Measurements from ENCODE around the gene CYP4F22. TPM values are rescaled to one million over a fixed set of nuclear protein-coding genes. Genes with fewer than 3 reads are reported as not detected.
"Not testable (repeated sequence)": the region's sequence is repeated elsewhere in the genome, so short reads cannot be mapped to it uniquely, and the experiment has no call there.

CYP4F22 gene
- total and polyA plus RNA-seq, 9 of the 15 experiments (the other 6 are each of a cell fraction or from before 2014, with no cell fraction given): not detected

- in situ Hi-C loops (cut with MboI); BruUV-seq (replicated peaks); DNase-seq (ENCODE audit: extremely low read depth in 1 of 4, low spot score in 3 of 4); H4K20me1 ChIP-seq (replicated peaks; ENCODE audit: control insufficient read depth, insufficient read depth, low read length); H2AFZ ChIP-seq (ENCODE audit: low read depth, low read length); intact Hi-C loops (cut with micrococcal nuclease); ATAC-seq; H3K9me3 ChIP-seq (replicated peaks; ENCODE audit: control insufficient read depth, insufficient read depth, low read depth, low read length); H3K9me1 ChIP-seq (ENCODE audit: control insufficient read depth, insufficient read depth, low read length); H3K27ac ChIP-seq (ENCODE audit: extremely low read depth, low read depth, low read length); H3K36me3 ChIP-seq (ENCODE audit: control insufficient read depth, insufficient read depth, low read length); FAIRE-seq; H3K79me2 ChIP-seq (ENCODE audit: control insufficient read depth, insufficient read depth, low read length); H3K4me2 ChIP-seq (ENCODE audit: insufficient read depth, low read length); CTCF ChIA-PET (ENCODE audit: low intra/inter-chr PET ratio); H3K4me3 ChIP-seq; H3K9ac ChIP-seq (ENCODE audit: insufficient read depth in 1 of 2, low read depth in 2 of 2, low read length in 2 of 2): not testable (repeated sequence)
- POLR2A ChIA-PET: interaction anchor here (0.7 kb wide), 1 partner anchor 1267 kb away, joined by 3 read pairs; no protein-coding TSS in a partner anchor
- 2% methylated on average over 4 of the region's 4 CpGs for WGBS (ENCODE audit: insufficient coverage, low coverage, missing lambda C conversion rate)
- Histone ChIP-seq H3K27me3 (ENCODE audit: control insufficient read depth in 2 of 2, insufficient read depth in 2 of 2, low read length in 2 of 2) (peaks cover 7 to 30% of the 10 kb centered on the region in 2 experiments; a peak in 4 of 5 replicates), H3K4me1 (replicated peaks in 1 of 2; ENCODE audit: control insufficient read depth in 2 of 2, insufficient read depth in 2 of 2, low read length in 2 of 2) (peaks cover 0 to 16% of the 10 kb centered on the region in 2 experiments; a peak in 2 of 5 replicates)
These were observed 34.5 kb upstream of the CYP4F22 start for GRCh38 chr19:15473821-15474220.

- Histone ChIP-seq H2AFZ (ENCODE audit: low read depth, low read length) (no peak overlapping the region), H3K36me3 (ENCODE audit: control insufficient read depth, insufficient read depth, low read length) (no peaks in the 10 kb centered on the region), H3K9me3 (replicated peaks; ENCODE audit: control insufficient read depth, insufficient read depth, low read depth, low read length) (no peaks in the 10 kb centered on the region), H3K27ac (ENCODE audit: extremely low read depth, low read depth, low read length) (no peak overlapping the region), H3K4me3 (no peak overlapping the region), H4K20me1 (replicated peaks; ENCODE audit: control insufficient read depth, insufficient read depth, low read length) (no peaks in the 10 kb centered on the region; the same call in 1 of the 2 replicates), H3K9ac (ENCODE audit: insufficient read depth in 1 of 2, low read depth in 2 of 2, low read length in 2 of 2) (no peak overlapping the region), H3K4me2 (ENCODE audit: insufficient read depth, low read length) (no peak overlapping the region), H3K79me2 (ENCODE audit: control insufficient read depth, insufficient read depth, low read length) (no peaks in the 10 kb centered on the region), H3K27me3 (ENCODE audit: control insufficient read depth in 2 of 2, insufficient read depth in 2 of 2, low read length in 2 of 2) (peaks cover 7 to 24% of the 10 kb centered on the region in 2 experiments; a peak in 4 of 5 replicates), H3K9me1 (ENCODE audit: control insufficient read depth, insufficient read depth, low read length) (no peaks in the 10 kb centered on the region), H3K4me1 (replicated peaks in 1 of 2; ENCODE audit: control insufficient read depth in 2 of 2, insufficient read depth in 2 of 2, low read length in 2 of 2) (peaks cover 0 to 8% of the 10 kb centered on the region in 2 experiments; a peak in 2 of 5 replicates)
- POLR2A ChIA-PET: interaction anchor here (0.6 kb wide), 2 partner anchors 8 to 67 kb away, joined by 3 to 4 read pairs; no protein-coding TSS in a partner anchor
- no TSS peak for BruUV-seq (replicated peaks)
- FAIRE-seq (no peak), ATAC-seq (no peak), DNase-seq (ENCODE audit: extremely low read depth in 1 of 4, low spot score in 3 of 4) (no peak)
- intact Hi-C loops (cut with micrococcal nuclease): no loop called here
- WGBS (ENCODE audit: insufficient coverage, low coverage, missing lambda C conversion rate): 0% methylated on average over 4 of the region's 4 CpGs
- CTCF ChIA-PET (ENCODE audit: low intra/inter-chr PET ratio): no interaction called here
- in situ Hi-C loops (cut with MboI): no loop called here
- TF ChIP-seq DEAF1 (CRISPR knock-in tag; IDR thresholded peaks at IDR 0.05): no peak
- no peak for TF ChIP-seq TRIM25 (IDR thresholded peaks at IDR 0.05; ENCODE audit: borderline replicate concordance)
- no peak for TF ChIP-seq PTRF (tag; IDR thresholded peaks at IDR 0.05)
- no peak for TF ChIP-seq ATF3 (IDR thresholded peaks at IDR 0.05)
- no peak for TF ChIP-seq ATF3 (CRISPR knock-in tag; conservative IDR thresholded peaks at IDR 0.05)
- TF ChIP-seq ZNF408 (CRISPR knock-in tag; IDR thresholded peaks at IDR 0.05; ENCODE audit: low read depth): no peak
- TF ChIP-seq TCFL5 (CRISPR knock-in tag; conservative IDR thresholded peaks at IDR 0.05): no peak
These were observed 33.2 kb upstream of the CYP4F22 start for GRCh38 chr19:15475169-15475568.

Data from K562 (cell line).